Measurements from ENCODE around the gene CDYL2.

DNA sequence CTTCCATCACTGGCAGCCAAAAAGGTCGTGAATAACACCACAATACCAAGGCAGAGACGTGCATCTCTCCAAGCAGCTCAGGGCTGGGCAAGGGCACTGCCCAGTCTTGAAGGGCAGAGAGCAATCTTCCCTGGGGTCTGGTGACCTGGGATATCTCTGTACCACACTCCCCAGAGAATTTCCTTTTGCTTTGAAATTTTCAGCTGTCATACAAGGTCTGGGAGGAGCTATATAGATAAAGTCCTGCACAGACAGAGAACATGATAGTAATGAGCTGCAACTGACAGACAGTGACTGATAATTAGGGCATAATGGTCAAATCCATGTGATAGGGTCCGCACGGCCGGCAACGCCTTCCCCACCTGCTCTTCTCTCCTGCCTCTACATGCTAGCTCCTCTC lies 195.5 kb downstream of the CDYL2 start:
- TF ChIP-seq SP1 (IDR thresholded peaks at IDR 0.05) = no peak
- TF ChIP-seq, protein P1, sequence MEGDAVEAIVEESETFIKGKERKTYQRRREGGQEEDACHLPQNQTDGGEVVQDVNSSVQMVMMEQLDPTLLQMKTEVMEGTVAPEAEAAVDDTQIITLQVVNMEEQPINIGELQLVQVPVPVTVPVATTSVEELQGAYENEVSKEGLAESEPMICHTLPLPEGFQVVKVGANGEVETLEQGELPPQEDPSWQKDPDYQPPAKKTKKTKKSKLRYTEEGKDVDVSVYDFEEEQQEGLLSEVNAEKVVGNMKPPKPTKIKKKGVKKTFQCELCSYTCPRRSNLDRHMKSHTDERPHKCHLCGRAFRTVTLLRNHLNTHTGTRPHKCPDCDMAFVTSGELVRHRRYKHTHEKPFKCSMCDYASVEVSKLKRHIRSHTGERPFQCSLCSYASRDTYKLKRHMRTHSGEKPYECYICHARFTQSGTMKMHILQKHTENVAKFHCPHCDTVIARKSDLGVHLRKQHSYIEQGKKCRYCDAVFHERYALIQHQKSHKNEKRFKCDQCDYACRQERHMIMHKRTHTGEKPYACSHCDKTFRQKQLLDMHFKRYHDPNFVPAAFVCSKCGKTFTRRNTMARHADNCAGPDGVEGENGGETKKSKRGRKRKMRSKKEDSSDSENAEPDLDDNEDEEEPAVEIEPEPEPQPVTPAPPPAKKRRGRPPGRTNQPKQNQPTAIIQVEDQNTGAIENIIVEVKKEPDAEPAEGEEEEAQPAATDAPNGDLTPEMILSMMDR (IDR thresholded peaks at IDR 0.05; ENCODE audit: low read depth, low read length, missing input control) = no peak
- TF ChIP-seq, protein P2, sequence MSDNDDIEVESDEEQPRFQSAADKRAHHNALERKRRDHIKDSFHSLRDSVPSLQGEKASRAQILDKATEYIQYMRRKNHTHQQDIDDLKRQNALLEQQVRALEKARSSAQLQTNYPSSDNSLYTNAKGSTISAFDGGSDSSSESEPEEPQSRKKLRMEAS (IDR thresholded peaks at IDR 0.05) = no peak
- TF ChIP-seq, protein P3, sequence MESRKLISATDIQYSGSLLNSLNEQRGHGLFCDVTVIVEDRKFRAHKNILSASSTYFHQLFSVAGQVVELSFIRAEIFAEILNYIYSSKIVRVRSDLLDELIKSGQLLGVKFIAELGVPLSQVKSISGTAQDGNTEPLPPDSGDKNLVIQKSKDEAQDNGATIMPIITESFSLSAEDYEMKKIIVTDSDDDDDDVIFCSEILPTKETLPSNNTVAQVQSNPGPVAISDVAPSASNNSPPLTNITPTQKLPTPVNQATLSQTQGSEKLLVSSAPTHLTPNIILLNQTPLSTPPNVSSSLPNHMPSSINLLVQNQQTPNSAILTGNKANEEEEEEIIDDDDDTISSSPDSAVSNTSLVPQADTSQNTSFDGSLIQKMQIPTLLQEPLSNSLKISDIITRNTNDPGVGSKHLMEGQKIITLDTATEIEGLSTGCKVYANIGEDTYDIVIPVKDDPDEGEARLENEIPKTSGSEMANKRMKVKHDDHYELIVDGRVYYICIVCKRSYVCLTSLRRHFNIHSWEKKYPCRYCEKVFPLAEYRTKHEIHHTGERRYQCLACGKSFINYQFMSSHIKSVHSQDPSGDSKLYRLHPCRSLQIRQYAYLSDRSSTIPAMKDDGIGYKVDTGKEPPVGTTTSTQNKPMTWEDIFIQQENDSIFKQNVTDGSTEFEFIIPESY (IDR thresholded peaks at IDR 0.05) = no peak
- TF ChIP-seq, protein P4, sequence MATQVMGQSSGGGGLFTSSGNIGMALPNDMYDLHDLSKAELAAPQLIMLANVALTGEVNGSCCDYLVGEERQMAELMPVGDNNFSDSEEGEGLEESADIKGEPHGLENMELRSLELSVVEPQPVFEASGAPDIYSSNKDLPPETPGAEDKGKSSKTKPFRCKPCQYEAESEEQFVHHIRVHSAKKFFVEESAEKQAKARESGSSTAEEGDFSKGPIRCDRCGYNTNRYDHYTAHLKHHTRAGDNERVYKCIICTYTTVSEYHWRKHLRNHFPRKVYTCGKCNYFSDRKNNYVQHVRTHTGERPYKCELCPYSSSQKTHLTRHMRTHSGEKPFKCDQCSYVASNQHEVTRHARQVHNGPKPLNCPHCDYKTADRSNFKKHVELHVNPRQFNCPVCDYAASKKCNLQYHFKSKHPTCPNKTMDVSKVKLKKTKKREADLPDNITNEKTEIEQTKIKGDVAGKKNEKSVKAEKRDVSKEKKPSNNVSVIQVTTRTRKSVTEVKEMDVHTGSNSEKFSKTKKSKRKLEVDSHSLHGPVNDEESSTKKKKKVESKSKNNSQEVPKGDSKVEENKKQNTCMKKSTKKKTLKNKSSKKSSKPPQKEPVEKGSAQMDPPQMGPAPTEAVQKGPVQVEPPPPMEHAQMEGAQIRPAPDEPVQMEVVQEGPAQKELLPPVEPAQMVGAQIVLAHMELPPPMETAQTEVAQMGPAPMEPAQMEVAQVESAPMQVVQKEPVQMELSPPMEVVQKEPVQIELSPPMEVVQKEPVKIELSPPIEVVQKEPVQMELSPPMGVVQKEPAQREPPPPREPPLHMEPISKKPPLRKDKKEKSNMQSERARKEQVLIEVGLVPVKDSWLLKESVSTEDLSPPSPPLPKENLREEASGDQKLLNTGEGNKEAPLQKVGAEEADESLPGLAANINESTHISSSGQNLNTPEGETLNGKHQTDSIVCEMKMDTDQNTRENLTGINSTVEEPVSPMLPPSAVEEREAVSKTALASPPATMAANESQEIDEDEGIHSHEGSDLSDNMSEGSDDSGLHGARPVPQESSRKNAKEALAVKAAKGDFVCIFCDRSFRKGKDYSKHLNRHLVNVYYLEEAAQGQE (IDR thresholded peaks at IDR 0.05) = no peak
- TF ChIP-seq TAF1 (conservative IDR thresholded peaks at IDR 0.05) = no peak
- TF ChIP-seq GABPA (IDR thresholded peaks at IDR 0.05 in 1 of 2, conservative IDR thresholded peaks at IDR 0.05 in 1 of 2) = no peak
- TF ChIP-seq RAD21 (IDR thresholded peaks at IDR 0.05) = no peak
- no peak for TF ChIP-seq YY1 (IDR thresholded peaks at IDR 0.05)
- TF ChIP-seq, protein P5, sequence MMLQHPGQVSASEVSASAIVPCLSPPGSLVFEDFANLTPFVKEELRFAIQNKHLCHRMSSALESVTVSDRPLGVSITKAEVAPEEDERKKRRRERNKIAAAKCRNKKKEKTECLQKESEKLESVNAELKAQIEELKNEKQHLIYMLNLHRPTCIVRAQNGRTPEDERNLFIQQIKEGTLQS (IDR thresholded peaks at IDR 0.05) = no peak
- TF ChIP-seq FOXA1 (IDR thresholded peaks at IDR 0.05) = no peak
- TF ChIP-seq EGR1 (IDR thresholded peaks at IDR 0.05; ENCODE audit: low read depth in 2 of 2) = no peak
- no peak for TF ChIP-seq HNF4A (conservative IDR thresholded peaks at IDR 0.05)
- no peak for TF ChIP-seq RXRA (IDR thresholded peaks at IDR 0.05)

All from liver (tissue), 3 donors.